Colon (tissue), 2 donors: ENCODE data around the gene CALU.

Experiments used
- FAIRE-seq: peaks from 2 replicates; lab custom pipeline; 2012; peaks lifted over from hg19 to GRCh38; lab: Jason Lieb, UNC
- donor health status: control.
- donor health status: control.

The CALU gene

GRCh38 chr7:128788446-128789412 lies 49.6 kb downstream of the CALU start:
- FAIRE-seq = no peak

GRCh38 chr7:128790315-128791041 lies 51.3 kb downstream of the CALU start:
- FAIRE-seq = no peak

GRCh38 chr7:128791121-128791971 lies 52.2 kb downstream of the CALU start, which contains the start of gene CCDC136:
CCDC136 (plus strand) TSS chr7:128791968; CDS start chr7:128792412, 444 bp downstream.
- FAIRE-seq = no peak

- no peak for FAIRE-seq
These were observed 52.8 kb downstream of the CALU start for GRCh38 chr7:128791972-128792327.

- FAIRE-seq = no peak
These were observed 53.5 kb downstream of the CALU start for GRCh38 chr7:128792471-128793180.

GRCh38 chr7:128793181-128793547 lies 54.0 kb downstream of the CALU start:
- no peak for FAIRE-seq

GRCh38 chr7:128794020-128794419 lies 54.9 kb downstream of the CALU start:
- no peak for FAIRE-seq

- FAIRE-seq = no peak
These were observed 55.3 kb downstream of the CALU start for GRCh38 chr7:128794436-128794835.

GRCh38 chr7:128795129-128795528 lies 56.0 kb downstream of the CALU start:
- no peak for FAIRE-seq

- no peak for FAIRE-seq
These were observed 57.2 kb downstream of the CALU start for GRCh38 chr7:128796327-128796726.

GRCh38 chr7:128799451-128799850 lies 60.3 kb downstream of the CALU start:
- no peak for FAIRE-seq

- no peak for FAIRE-seq
These were observed 61.4 kb downstream of the CALU start for GRCh38 chr7:128800567-128800966.

- no peak for FAIRE-seq
These were observed 61.8 kb downstream of the CALU start for GRCh38 chr7:128801003-128801402.

GRCh38 chr7:128801667-128802418 lies 62.7 kb downstream of the CALU start:
- no peak for FAIRE-seq

GRCh38 chr7:128804484-128804883 lies 65.3 kb downstream of the CALU start:
- FAIRE-seq = no peak

GRCh38 chr7:128805225-128805624 lies 66.1 kb downstream of the CALU start:
- no peak for FAIRE-seq

GRCh38 chr7:128807191-128807590 lies 68.0 kb downstream of the CALU start:
- FAIRE-seq = no peak

GRCh38 chr7:128809363-128809762 lies 70.2 kb downstream of the CALU start:
- FAIRE-seq = no peak

- FAIRE-seq = no peak
These were observed 71.3 kb downstream of the CALU start for GRCh38 chr7:128810473-128810872.

GRCh38 chr7:128810997-128811396 lies 71.8 kb downstream of the CALU start:
- no peak for FAIRE-seq
